ENCODE results near the gene HSPA12B.
"Not testable (repeated sequence)": the region's sequence is repeated elsewhere in the genome, so short reads cannot be mapped to it uniquely, and the experiment has no call there.

DNA sequence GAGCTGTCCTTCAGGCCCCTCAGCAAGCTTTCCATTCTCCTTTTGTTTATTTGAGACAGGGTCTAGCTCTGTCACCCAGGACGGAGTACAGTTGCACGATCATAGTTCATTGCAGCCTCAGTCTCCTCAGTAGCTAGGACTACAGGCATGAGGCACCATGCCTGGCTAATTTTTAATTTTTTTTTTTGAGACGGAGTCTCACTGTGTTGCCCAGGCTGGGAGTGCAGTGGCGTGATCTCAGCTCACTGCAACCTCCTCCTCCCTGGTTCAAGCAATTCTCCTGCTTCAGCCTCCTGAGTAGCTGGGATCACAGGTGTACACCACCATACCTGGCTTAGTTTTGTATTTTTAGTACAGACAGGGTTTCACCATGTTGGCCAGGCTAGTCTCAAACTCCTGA lies 56.7 kb downstream of the HSPA12B start:
- TF ChIP-seq ZNF552 (CRISPR knock-in tag; IDR thresholded peaks at IDR 0.05; ENCODE audit: borderline replicate concordance); GABPB1 (CRISPR knock-in tag; IDR thresholded peaks at IDR 0.05); ZFP82 (CRISPR knock-in tag; IDR thresholded peaks at IDR 0.05; ENCODE audit: borderline replicate concordance); ZNF33A (CRISPR knock-in tag; IDR thresholded peaks at IDR 0.05; ENCODE audit: borderline replicate concordance); SP1 (IDR thresholded peaks at IDR 0.05); SP1 (CRISPR knock-in tag; IDR thresholded peaks at IDR 0.05); TBX2 (CRISPR knock-in tag; IDR thresholded peaks at IDR 0.05; ENCODE audit: borderline replicate concordance); CBX2 (IDR thresholded peaks at IDR 0.05; ENCODE audit: low read depth, low read length); CBX2 (CRISPR knock-in tag; IDR thresholded peaks at IDR 0.05; ENCODE audit: low read depth): not testable (repeated sequence)
- TF ChIP-seq, protein P1, sequence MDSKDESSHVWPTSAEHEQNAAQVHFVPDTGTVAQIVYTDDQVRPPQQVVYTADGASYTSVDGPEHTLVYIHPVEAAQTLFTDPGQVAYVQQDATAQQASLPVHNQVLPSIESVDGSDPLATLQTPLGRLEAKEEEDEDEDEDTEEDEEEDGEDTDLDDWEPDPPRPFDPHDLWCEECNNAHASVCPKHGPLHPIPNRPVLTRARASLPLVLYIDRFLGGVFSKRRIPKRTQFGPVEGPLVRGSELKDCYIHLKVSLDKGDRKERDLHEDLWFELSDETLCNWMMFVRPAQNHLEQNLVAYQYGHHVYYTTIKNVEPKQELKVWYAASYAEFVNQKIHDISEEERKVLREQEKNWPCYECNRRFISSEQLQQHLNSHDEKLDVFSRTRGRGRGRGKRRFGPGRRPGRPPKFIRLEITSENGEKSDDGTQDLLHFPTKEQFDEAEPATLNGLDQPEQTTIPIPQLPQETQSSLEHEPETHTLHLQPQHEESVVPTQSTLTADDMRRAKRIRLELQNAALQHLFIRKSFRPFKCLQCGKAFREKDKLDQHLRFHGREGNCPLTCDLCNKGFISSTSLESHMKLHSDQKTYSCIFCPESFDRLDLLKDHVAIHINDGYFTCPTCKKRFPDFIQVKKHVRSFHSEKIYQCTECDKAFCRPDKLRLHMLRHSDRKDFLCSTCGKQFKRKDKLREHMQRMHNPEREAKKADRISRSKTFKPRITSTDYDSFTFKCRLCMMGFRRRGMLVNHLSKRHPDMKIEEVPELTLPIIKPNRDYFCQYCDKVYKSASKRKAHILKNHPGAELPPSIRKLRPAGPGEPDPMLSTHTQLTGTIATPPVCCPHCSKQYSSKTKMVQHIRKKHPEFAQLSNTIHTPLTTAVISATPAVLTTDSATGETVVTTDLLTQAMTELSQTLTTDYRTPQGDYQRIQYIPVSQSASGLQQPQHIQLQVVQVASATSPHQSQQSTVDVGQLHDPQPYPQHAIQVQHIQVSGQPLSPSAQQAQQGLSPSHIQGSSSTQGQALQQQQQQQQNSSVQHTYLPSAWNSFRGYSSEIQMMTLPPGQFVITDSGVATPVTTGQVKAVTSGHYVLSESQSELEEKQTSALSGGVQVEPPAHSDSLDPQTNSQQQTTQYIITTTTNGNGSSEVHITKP (CRISPR knock-in tag; IDR thresholded peaks at IDR 0.05; ENCODE audit: low read depth), result not testable (repeated sequence)
- TF ChIP-seq, protein P2, sequence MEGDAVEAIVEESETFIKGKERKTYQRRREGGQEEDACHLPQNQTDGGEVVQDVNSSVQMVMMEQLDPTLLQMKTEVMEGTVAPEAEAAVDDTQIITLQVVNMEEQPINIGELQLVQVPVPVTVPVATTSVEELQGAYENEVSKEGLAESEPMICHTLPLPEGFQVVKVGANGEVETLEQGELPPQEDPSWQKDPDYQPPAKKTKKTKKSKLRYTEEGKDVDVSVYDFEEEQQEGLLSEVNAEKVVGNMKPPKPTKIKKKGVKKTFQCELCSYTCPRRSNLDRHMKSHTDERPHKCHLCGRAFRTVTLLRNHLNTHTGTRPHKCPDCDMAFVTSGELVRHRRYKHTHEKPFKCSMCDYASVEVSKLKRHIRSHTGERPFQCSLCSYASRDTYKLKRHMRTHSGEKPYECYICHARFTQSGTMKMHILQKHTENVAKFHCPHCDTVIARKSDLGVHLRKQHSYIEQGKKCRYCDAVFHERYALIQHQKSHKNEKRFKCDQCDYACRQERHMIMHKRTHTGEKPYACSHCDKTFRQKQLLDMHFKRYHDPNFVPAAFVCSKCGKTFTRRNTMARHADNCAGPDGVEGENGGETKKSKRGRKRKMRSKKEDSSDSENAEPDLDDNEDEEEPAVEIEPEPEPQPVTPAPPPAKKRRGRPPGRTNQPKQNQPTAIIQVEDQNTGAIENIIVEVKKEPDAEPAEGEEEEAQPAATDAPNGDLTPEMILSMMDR (CRISPR knock-in tag; IDR thresholded peaks at IDR 0.05), result not testable (repeated sequence)
- TF ChIP-seq, protein P3, sequence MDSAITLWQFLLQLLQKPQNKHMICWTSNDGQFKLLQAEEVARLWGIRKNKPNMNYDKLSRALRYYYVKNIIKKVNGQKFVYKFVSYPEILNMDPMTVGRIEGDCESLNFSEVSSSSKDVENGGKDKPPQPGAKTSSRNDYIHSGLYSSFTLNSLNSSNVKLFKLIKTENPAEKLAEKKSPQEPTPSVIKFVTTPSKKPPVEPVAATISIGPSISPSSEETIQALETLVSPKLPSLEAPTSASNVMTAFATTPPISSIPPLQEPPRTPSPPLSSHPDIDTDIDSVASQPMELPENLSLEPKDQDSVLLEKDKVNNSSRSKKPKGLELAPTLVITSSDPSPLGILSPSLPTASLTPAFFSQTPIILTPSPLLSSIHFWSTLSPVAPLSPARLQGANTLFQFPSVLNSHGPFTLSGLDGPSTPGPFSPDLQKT (CRISPR knock-in tag; IDR thresholded peaks at IDR 0.05; ENCODE audit: borderline replicate concordance), result not testable (repeated sequence)
- TF ChIP-seq ZNF121 (CRISPR knock-in tag; IDR thresholded peaks at IDR 0.05), result peak; percentile 98

All from HepG2 (cell line).